ACHN (cell line): ENCODE data around the gene SLC1A3.

ENCODE experiments used
- DNase-seq: peaks from one replicate; pipeline ENCODE4 v3.0.0-alpha.2; 2015
- in situ Hi-C: cut with HindIII; loops from 2 replicates; pipeline ENCODE4 v1.10.0; 2017; ENCODE audit warnings: low sequenced_read_pairs, low pct_ligation_motif_present, low pct_unique_long_range_greater_than_20kb

Gene SLC1A3

GRCh38 chr5:36646507-36647023 is 40.2 kb downstream of the SLC1A3 start:
- in situ Hi-C loops, result no loop called here
- no peak for DNase-seq

- in situ Hi-C loops, result no loop called here
Observed at GRCh38 chr5:36647046-36647445, 40.6 kb downstream of the SLC1A3 start.

GRCh38 chr5:36648426-36648825 is 42.0 kb downstream of the SLC1A3 start:
- in situ Hi-C loops, result no loop called here
- DNase-seq, result no peak

More at GRCh38 chr5:36647046-36647445, 40.6 kb downstream of the SLC1A3 start:
- DNase-seq, result no peak

GRCh38 chr5:36651761-36652685 is 45.6 kb downstream of the SLC1A3 start:
- no peak for DNase-seq
- in situ Hi-C loops, result no loop called here

- DNase-seq, result no peak
- in situ Hi-C loops, result no loop called here
Observed at GRCh38 chr5:36653044-36653705, 46.8 kb downstream of the SLC1A3 start.

- no peak for DNase-seq
- in situ Hi-C loops, result no loop called here
Observed at GRCh38 chr5:36654564-36654963, 48.2 kb downstream of the SLC1A3 start.

- in situ Hi-C loops, result no loop called here
- DNase-seq, result no peak
Observed at GRCh38 chr5:36655161-36655560, 48.8 kb downstream of the SLC1A3 start.

GRCh38 chr5:36656556-36656955 is 50.1 kb downstream of the SLC1A3 start:
- DNase-seq, result no peak
- in situ Hi-C loops, result no loop called here

- in situ Hi-C loops, result no loop called here
- DNase-seq, result peak; percentile 48
Observed at GRCh38 chr5:36657563-36657995, 51.2 kb downstream of the SLC1A3 start.

GRCh38 chr5:36658038-36658756 is 51.8 kb downstream of the SLC1A3 start:
- in situ Hi-C loops, result no loop called here
- no peak for DNase-seq

GRCh38 chr5:36659411-36659810 is 53.0 kb downstream of the SLC1A3 start:
- DNase-seq, result no peak
- in situ Hi-C loops, result no loop called here

- in situ Hi-C loops, result no loop called here
- no peak for DNase-seq
Observed at GRCh38 chr5:36660397-36661049, 54.1 kb downstream of the SLC1A3 start.

GRCh38 chr5:36661456-36662220 is 55.2 kb downstream of the SLC1A3 start:
- in situ Hi-C loops, result no loop called here
- DNase-seq, result no peak

- no peak for DNase-seq
- in situ Hi-C loops, result no loop called here
Observed at GRCh38 chr5:36662291-36662851, 56.0 kb downstream of the SLC1A3 start.

GRCh38 chr5:36664766-36665165 is 58.4 kb downstream of the SLC1A3 start:
- in situ Hi-C loops, result no loop called here
- peak; percentile 30 for DNase-seq

GRCh38 chr5:36665628-36666027 is 59.2 kb downstream of the SLC1A3 start:
- DNase-seq, result no peak

GRCh38 chr5:36666274-36666673 is 59.9 kb downstream of the SLC1A3 start:
- in situ Hi-C loops, result no loop called here
- DNase-seq, result no peak

More at GRCh38 chr5:36665628-36666027, 59.2 kb downstream of the SLC1A3 start:
- in situ Hi-C loops, result no loop called here
